Measurements from ENCODE around the gene GALNT7. TPM values are rescaled to one million over a fixed set of nuclear protein-coding genes. Genes with fewer than 3 reads are reported as not detected.
A peak's percentile ranks its signal among the peaks of the same experiment; 100 is the strongest.

GALNT7 gene
- total RNA-seq, 1 donor from 2014 or later: 71.6 TPM

- DNase-seq (ENCODE audit: low read depth): peak; percentile 91
Observed at GRCh38 chr4:173334891-173335752, 166.5 kb downstream of the GALNT7 start.

- no peak for DNase-seq (ENCODE audit: low read depth)
Observed at GRCh38 chr4:173337463-173337862, 168.9 kb downstream of the GALNT7 start.

GRCh38 chr4:173343832-173344397 is 175.3 kb downstream of the GALNT7 start:
- no peak for DNase-seq (ENCODE audit: low read depth)

GRCh38 chr4:173345648-173346047 is 177.0 kb downstream of the GALNT7 start:
- DNase-seq (ENCODE audit: low read depth): no peak

GRCh38 chr4:173346074-173346473 is 177.5 kb downstream of the GALNT7 start:
- DNase-seq (ENCODE audit: low read depth): peak; percentile 51

GRCh38 chr4:173347467-173347866 is 178.9 kb downstream of the GALNT7 start:
- no peak for DNase-seq (ENCODE audit: low read depth)

- DNase-seq (ENCODE audit: low read depth): no peak
Observed at GRCh38 chr4:173357939-173358338, 189.3 kb downstream of the GALNT7 start.

GRCh38 chr4:173360587-173361221 is 192.1 kb downstream of the GALNT7 start:
- DNase-seq (ENCODE audit: low read depth): peak; percentile 47

- no peak for DNase-seq (ENCODE audit: low read depth)
Observed at GRCh38 chr4:173362666-173363065, 194.1 kb downstream of the GALNT7 start.

- DNase-seq (ENCODE audit: low read depth): no peak
Observed at GRCh38 chr4:173365359-173365996, 196.9 kb downstream of the GALNT7 start.

GRCh38 chr4:173367285-173367684 is 198.7 kb downstream of the GALNT7 start:
- DNase-seq (ENCODE audit: low read depth): no peak

- DNase-seq (ENCODE audit: low read depth): peak; percentile 30
Observed at GRCh38 chr4:173367946-173368345, 199.3 kb downstream of the GALNT7 start.

- no peak for DNase-seq (ENCODE audit: low read depth)
Observed at GRCh38 chr4:173370130-173370476, 201.5 kb downstream of the GALNT7 start.

- DNase-seq (ENCODE audit: low read depth): peak; percentile 99
Observed at GRCh38 chr4:173370477-173371291, 202.1 kb downstream of the GALNT7 start, which contains the start of gene SAP30. SAP30 (plus strand) TSS chr4:173370954; CDS start chr4:173371183, 229 bp downstream.

GRCh38 chr4:173371292-173372192 is 202.9 kb downstream of the GALNT7 start:
- peak; percentile 85 for DNase-seq (ENCODE audit: low read depth)

MicroRNAs within 50 kb of the gene (microRNA counts, 767-probe panel; counts per million panel counts)
- microRNA hsa-miR-548t-5p: not detected

Small RNA genes lying within 50 kb of the gene (microRNA-seq; reads per million reads assigned to microRNA genes)
- 0.48 reads per million for gene MIR548T

Other genes with a start within 250 kb of the GALNT7 start
- gene HMGB2, start 165.5 kb downstream of the GALNT7 start, total RNA-seq: 30.9 and 56.1 TPM in 2 replicates
- gene SAP30, start 202.1 kb downstream of the GALNT7 start, total RNA-seq: 27.3 and 70.7 TPM in 2 replicates
- 0.21 TPM in 1 of 2 replicates, not detected in the other for gene SCRG1, start 230.3 kb downstream of the GALNT7 start, total RNA-seq